Aorta (tissue), 5 donors: ENCODE data around the gene ST6GAL1. TPM values are rescaled to one million over a fixed set of nuclear protein-coding genes. Genes with fewer than 3 reads are reported as not detected.

Experiments
- ATAC-seq: fragments of 200-7000 bp; cut with Tn5 transposase; one replicate; pipeline ENCODE4 v1.9.1; 2022; ENCODE audit warnings: moderate library complexity; ENCODE audit not compliant: low FRiP score
- DNase-seq, 2 donors: peaks; one replicate each; pipeline ENCODE4 v3.0.0-alpha.2; 2020
- H3K27ac ChIP-seq, 2 donors: one replicate each; pipeline ENCODE4 v1.5.1; 2013; ENCODE audit warnings: low read length in 2 of 2, mild to moderate bottlenecking in 2 of 2, moderate library complexity in 2 of 2, control low read depth in 1 of 2, inconsistent platforms in 1 of 2, low read depth in 1 of 2
- H3K27me3 ChIP-seq, 2 donors: one replicate each; pipeline ENCODE4 v1.6.1; 2013; ENCODE audit warnings: control low read depth in 1 of 2, low read length in 1 of 2, mild to moderate bottlenecking in 1 of 2, moderate library complexity in 1 of 2; ENCODE audit not compliant: insufficient read depth in 2 of 2, control insufficient read depth in 1 of 2
- H3K36me3 ChIP-seq, 2 donors: one replicate each; pipeline ENCODE4 v1.6.1; 2013; ENCODE audit warnings: control low read depth in 1 of 2, low read length in 1 of 2, mild to moderate bottlenecking in 1 of 2; ENCODE audit not compliant: insufficient read depth in 2 of 2, control insufficient read depth in 1 of 2
- H3K4me1 ChIP-seq, 2 donors: one replicate each; pipeline ENCODE4 v1.6.1; 2013; ENCODE audit warnings: low read length in 2 of 2, control low read depth in 1 of 2, mild to moderate bottlenecking in 1 of 2, moderate library complexity in 1 of 2; ENCODE audit not compliant: insufficient read depth in 2 of 2, control insufficient read depth in 1 of 2
- H3K4me3 ChIP-seq, 2 donors: one replicate each; pipeline ENCODE4 v1.5.1; 2013; ENCODE audit warnings: low read length in 2 of 2, control low read depth in 1 of 2, mild to moderate bottlenecking in 1 of 2
- H3K9me3 ChIP-seq: one replicate; pipeline ENCODE4 v1.6.1; 2013; ENCODE audit warnings: mild to moderate bottlenecking, low read length; ENCODE audit not compliant: control insufficient read depth
- WGBS, 2 donors: extraction: QIAGEN DNeasy Blood & Tissue Kit; methylation state at CpG; one replicate each; pipeline ENCODE4 v1.1.7; 2013; 5-methylcytosine and 5-hydroxymethylcytosine counted together
- intact Hi-C, 2 donors: fragments of 100-400 bp; cut with DNase I; formaldehyde crosslinking; loops; one replicate each; pipeline versions ENCODE4 v1.14.2 to v1.15.0; 2022
- polyA plus RNA-seq, 2 donors: library from polyadenylated mRNA; stranded (reverse); fragments of 200-250 nt; gene quantifications; one replicate each; pipeline ENCODE4 v1.2.3, GENCODE V29; 2013
- total RNA-seq, 2 donors: library from RNA; stranded (reverse); fragmentation: NEBNext Ultra II Directional; extraction: Animal tissue kit (Norgen Biotek cat#: 25700); gene quantifications; one replicate each; pipeline ENCODE4 v1.2.1, GENCODE V29; 2021
- donor health status: healthy with polysubstance abuse.
- donor health status: Bipolar disorder and iron deficiency.
- donor health status: DM: no; HTN: no; CAD: no.
- donor health status: DM: no; HTN: no; CAD: no.
- donor health status: DM: yes; HTN: yes; CAD: no.

ST6GAL1 gene
- total and polyA plus RNA-seq, 4 donors: 11.8 to 140 (median 50.4) TPM

DNA sequence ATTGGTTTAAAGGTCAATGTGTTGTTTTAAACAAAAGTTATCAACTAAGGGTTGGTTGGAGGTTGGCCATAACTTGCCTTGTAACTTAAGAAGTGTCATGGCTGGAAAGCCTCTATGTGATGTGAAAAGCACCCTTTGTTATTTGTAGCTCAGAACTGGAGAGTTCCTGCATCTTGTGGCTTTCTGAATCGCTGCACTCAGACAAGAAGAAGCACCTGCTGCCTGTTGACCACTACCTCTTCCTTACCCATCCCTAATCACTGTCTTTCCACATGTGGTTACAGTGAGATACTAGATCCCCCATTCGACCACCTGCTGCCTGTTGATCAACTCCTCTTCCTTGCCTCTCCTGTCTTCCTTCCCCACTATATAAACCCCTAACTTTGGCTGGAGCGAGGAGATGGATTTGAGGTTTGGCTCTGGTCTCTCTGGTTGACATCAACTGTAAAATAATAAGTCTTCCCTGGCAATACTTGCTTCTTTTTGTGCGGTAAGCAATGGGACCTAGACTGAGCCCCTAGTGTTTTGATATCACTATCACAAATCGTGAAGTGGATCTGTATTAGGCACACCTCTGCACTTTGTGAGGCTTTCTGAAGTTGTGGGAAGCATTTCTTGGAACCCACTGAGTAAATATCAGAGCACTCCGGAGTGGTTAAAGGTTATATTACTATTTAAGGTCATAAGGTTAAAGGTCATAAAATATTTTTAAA is 195.1 kb downstream of the ST6GAL1 start:
- no peak overlapping the region for H3K27ac ChIP-seq
- H3K4me1 ChIP-seq: no peaks in the 10 kb centered on the region
- H3K27me3 ChIP-seq: no peaks in the 10 kb centered on the region
- 89 to 91% methylated on average over 6 of the region's 6 CpGs for WGBS, 2 donors
- no peak for DNase-seq
- ATAC-seq: no peak
- H3K4me3 ChIP-seq: no peak overlapping the region
- H3K36me3 ChIP-seq: peaks cover 0 to 7% of the 10 kb centered on the region in 2 donors
- H3K9me3 ChIP-seq: no peaks in the 10 kb centered on the region
- intact Hi-C loops: no loop called here

Other genes starting within 250 kb of the ST6GAL1 start
- gene KNG1, start 213.2 kb upstream of the ST6GAL1 start, total RNA-seq: not detected
- not detected for gene KNG1, start 213.2 kb upstream of the ST6GAL1 start, polyA plus RNA-seq
- gene EIF4A2, start 146.9 kb upstream of the ST6GAL1 start, total RNA-seq: 100 to 1,000 TPM; 330 to 374 TPM
- gene EIF4A2, start 146.9 kb upstream of the ST6GAL1 start, polyA plus RNA-seq: 100 to 1,000 TPM; 593 to 598 TPM
- gene RFC4, start 124.0 kb upstream of the ST6GAL1 start, total RNA-seq: 10 to 100 TPM in 1 of 2 donors, 1 to 10 TPM in 1; 9.0 to 10.4 TPM
- 1 to 10 TPM; 6.9 to 8.2 TPM for gene RFC4, start 124.0 kb upstream of the ST6GAL1 start, polyA plus RNA-seq
- gene ADIPOQ, start 87.8 kb upstream of the ST6GAL1 start, total RNA-seq: 1 to 10 TPM; 1.5 to 2.9 TPM
- under 1 TPM in 1 of 2 donors, not detected in 1; 0.36 TPM for gene ADIPOQ, start 87.8 kb upstream of the ST6GAL1 start, polyA plus RNA-seq
- gene RPL39L, start 209.0 kb downstream of the ST6GAL1 start, total RNA-seq: 10 to 100 TPM in 1 of 2 donors, 1 to 10 TPM in 1; 10.0 to 10.5 TPM
- 10 to 100 TPM; 35.0 to 51.5 TPM for gene RPL39L, start 209.0 kb downstream of the ST6GAL1 start, polyA plus RNA-seq